ENCODE measurements around the gene ZNF732. TPM values are rescaled to one million over a fixed set of nuclear protein-coding genes. Genes with fewer than 3 reads are reported as not detected.
"Not testable (repeated sequence)": the region's sequence is repeated elsewhere in the genome, so short reads cannot be mapped to it uniquely, and the experiment has no call there.

The ZNF732 gene
- total RNA-seq, 1 donor from 2014 or later: 4.0 TPM

- Mint-ChIP-seq H3K4me3 (no peak overlapping the region), H3K9me3 (peaks cover 38% of the 10 kb centered on the region)
- DNase-seq (ENCODE audit: low read depth, low spot score): no peak
Observed at GRCh38 chr4:252065-252601, 53.1 kb downstream of the ZNF732 start.

GRCh38 chr4:244471-244870 is 60.8 kb downstream of the ZNF732 start:
- Mint-ChIP-seq H3K27me3 (ENCODE audit: low read depth) (no peaks in the 10 kb centered on the region), H3K36me3 (ENCODE audit: low read depth) (peaks cover 58% of the 10 kb centered on the region), H3K27ac (ENCODE audit: unreplicated experiment) (no peak overlapping the region), H3K4me3 (no peak overlapping the region), H3K4me1 (no peaks in the 10 kb centered on the region), H3K9me3 (peaks cover 33% of the 10 kb centered on the region)
- TF ChIP-seq CTCF (conservative IDR thresholded peaks at IDR 0.05): peak; percentile 55
- DNase-seq (ENCODE audit: low read depth, low spot score): peak; percentile 32

More at GRCh38 chr4:252065-252601, 53.1 kb downstream of the ZNF732 start:
- no peaks in the 10 kb centered on the region for H3K27me3 Mint-ChIP-seq (ENCODE audit: low read depth)
- H3K27ac Mint-ChIP-seq (ENCODE audit: unreplicated experiment): no peak overlapping the region
- H3K4me1 Mint-ChIP-seq: no peaks in the 10 kb centered on the region
- H3K36me3 Mint-ChIP-seq (ENCODE audit: low read depth): peaks cover 52% of the 10 kb centered on the region
- no peak for TF ChIP-seq CTCF (conservative IDR thresholded peaks at IDR 0.05)

GRCh38 chr4:243426-243825 is 61.8 kb downstream of the ZNF732 start:
- H3K4me3 Mint-ChIP-seq: no peak overlapping the region

GRCh38 chr4:242121-242848 is 63.0 kb downstream of the ZNF732 start:
- DNase-seq (ENCODE audit: low read depth, low spot score): no peak

More at GRCh38 chr4:243426-243825, 61.8 kb downstream of the ZNF732 start:
- Mint-ChIP-seq H3K27ac (ENCODE audit: unreplicated experiment) (no peak overlapping the region), H3K4me1 (no peaks in the 10 kb centered on the region), H3K27me3 (ENCODE audit: low read depth) (no peaks in the 10 kb centered on the region), H3K36me3 (ENCODE audit: low read depth) (peaks cover 57% of the 10 kb centered on the region), H3K9me3 (peaks cover 30% of the 10 kb centered on the region)
- no peak for DNase-seq (ENCODE audit: low read depth, low spot score)
- no peak for TF ChIP-seq CTCF (conservative IDR thresholded peaks at IDR 0.05)

GRCh38 chr4:241411-241810 is 63.9 kb downstream of the ZNF732 start:
- peaks cover 44% of the 10 kb centered on the region for H3K36me3 Mint-ChIP-seq (ENCODE audit: low read depth)
- not testable (repeated sequence) for H3K4me3 Mint-ChIP-seq; H3K27me3 Mint-ChIP-seq (ENCODE audit: low read depth); H3K4me1 Mint-ChIP-seq; H3K27ac Mint-ChIP-seq (ENCODE audit: unreplicated experiment); DNase-seq (ENCODE audit: low read depth, low spot score)
- peaks cover 18% of the 10 kb centered on the region for H3K9me3 Mint-ChIP-seq

More at GRCh38 chr4:242121-242848, 63.0 kb downstream of the ZNF732 start:
- Mint-ChIP-seq H3K4me1 (no peaks in the 10 kb centered on the region), H3K27me3 (ENCODE audit: low read depth) (no peaks in the 10 kb centered on the region), H3K36me3 (ENCODE audit: low read depth) (peaks cover 51% of the 10 kb centered on the region), H3K4me3 (no peak overlapping the region), H3K9me3 (peaks cover 23% of the 10 kb centered on the region), H3K27ac (ENCODE audit: unreplicated experiment) (no peak overlapping the region)
- TF ChIP-seq CTCF (conservative IDR thresholded peaks at IDR 0.05): peak; percentile 63

GRCh38 chr4:236028-236427 is 69.2 kb downstream of the ZNF732 start:
- no peak for TF ChIP-seq CTCF (conservative IDR thresholded peaks at IDR 0.05)
- Mint-ChIP-seq H3K4me3 (no peak overlapping the region), H3K27me3 (ENCODE audit: low read depth) (no peaks in the 10 kb centered on the region), H3K4me1 (no peaks in the 10 kb centered on the region), H3K27ac (ENCODE audit: unreplicated experiment) (no peak overlapping the region), H3K9me3 (peaks cover 13% of the 10 kb centered on the region), H3K36me3 (ENCODE audit: low read depth) (peaks cover 36% of the 10 kb centered on the region)
- no peak for DNase-seq (ENCODE audit: low read depth, low spot score)
